ENCODE data around the gene NET1.

Gene NET1

GRCh38 chr10:5441106-5441505 lies 28.7 kb downstream of the NET1 start:
- in situ Hi-C loops (cut with MboI; ENCODE audit: low sequenced_read_pairs): no loop called here

DNA sequence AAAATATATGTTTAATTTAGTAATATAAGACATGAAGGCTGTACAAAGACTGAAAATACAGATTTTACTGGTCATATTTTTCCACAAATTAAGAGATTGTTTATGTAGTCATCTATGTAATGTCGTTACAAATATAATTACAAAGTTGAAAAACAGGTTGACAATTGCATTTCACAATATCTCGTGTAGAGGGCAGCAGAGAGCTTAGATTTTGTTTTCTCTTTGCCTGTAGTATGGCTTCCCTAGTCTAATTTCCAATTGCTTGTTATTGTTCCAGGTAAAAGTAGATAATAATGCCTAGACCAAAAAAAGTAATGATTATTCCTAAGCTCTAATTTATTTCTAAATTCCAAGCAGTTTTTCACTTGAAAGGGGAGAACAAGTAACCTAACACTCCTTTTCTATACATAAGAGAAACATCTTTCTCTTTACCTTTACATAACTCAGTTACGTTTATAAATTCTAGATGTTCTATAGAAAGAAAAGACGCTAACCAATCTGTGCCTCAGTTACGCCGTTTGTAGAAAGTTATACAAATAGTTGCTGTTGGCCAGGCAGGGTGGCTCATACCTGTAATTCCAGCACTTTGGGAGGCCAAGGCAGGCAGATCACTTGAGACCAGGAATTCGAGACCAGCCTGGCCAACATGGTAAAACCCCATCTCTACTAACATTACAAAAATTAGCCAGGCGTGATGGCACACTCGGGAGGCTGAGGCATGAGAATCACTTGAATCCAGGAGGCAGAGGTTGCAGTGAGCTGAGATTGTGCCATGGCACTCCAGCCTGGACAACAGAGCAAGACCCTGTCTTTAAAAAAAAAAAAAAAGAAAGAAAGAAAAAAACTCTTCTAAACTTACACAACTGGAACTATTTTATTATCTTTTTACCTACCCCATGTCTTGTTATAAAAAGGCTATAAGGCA lies 30.0 kb downstream of the NET1 start:
- in situ Hi-C loops (cut with MboI; ENCODE audit: low sequenced_read_pairs): no loop called here

DNA sequence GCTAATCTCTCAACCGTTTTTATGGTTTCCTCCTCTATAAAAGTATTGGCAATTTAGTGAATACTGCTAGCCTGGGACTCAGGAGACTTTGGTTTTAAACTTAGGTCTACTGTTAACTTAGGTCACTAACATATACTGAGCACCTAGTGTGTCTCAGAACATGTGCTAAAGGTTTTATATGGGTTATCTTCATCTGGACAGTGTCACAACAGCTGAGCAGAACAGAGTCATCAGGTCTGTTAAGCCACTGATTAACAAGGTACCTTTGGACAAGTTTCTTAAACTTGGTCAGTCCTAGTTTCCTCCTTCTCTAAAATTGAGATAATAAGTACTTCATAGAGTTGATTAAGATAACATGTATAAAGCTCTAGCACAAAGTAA lies 30.6 kb downstream of the NET1 start:
- in situ Hi-C loops (cut with MboI; ENCODE audit: low sequenced_read_pairs): no loop called here

GRCh38 chr10:5443429-5443828 lies 31.1 kb downstream of the NET1 start:
- in situ Hi-C loops (cut with MboI; ENCODE audit: low sequenced_read_pairs): no loop called here

- in situ Hi-C loops (cut with MboI; ENCODE audit: low sequenced_read_pairs): no loop called here
These were observed 32.6 kb downstream of the NET1 start for GRCh38 chr10:5445006-5445405.

DNA sequence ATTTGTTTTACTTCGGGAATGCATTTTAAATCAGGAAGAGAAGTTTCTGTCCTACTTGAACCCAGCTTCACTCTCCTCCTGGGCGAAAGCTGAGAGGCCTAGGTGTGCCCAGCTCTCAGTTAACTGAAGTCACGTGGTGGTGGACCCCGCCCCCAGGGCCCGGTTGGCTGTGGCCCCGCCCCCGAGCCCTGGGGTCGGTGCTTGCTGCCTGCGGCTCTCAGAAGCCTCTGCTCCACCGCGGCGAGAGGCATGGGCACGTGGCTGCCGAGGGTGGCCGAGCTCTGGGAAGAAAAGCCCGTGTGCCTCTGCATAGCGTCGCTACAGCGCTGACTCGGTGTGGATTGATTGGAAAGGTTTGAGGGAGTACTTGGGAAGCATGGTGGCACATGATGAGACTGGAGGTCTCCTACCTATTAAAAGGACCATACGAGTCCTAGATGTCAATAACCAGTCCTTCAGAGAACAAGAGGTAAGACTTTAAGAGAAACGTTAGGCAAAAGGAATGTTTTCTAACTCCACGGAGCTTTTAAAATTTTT lies 34.1 kb downstream of the NET1 start:
- in situ Hi-C loops (cut with MboI; ENCODE audit: low sequenced_read_pairs): no loop called here

DNA sequence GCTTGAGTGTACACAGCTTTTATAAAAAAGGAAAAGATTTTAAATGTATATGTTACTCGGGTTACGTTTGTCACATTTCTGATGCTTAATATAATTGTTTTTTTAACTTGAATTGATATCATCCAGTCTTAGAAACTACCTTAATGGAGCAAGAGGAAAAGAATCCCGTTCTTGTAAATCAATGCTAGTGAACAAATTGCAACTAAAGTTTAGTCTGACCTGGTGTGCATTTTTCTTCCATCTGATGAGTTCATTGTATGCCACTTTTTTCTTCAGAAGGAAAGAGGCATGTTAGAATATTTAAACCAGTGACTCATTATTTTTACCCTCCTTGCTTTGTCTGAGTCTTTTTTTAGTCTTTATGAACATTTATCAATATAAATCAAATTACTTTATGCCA lies 34.7 kb downstream of the NET1 start:
- in situ Hi-C loops (cut with MboI; ENCODE audit: low sequenced_read_pairs): no loop called here

- in situ Hi-C loops (cut with MboI; ENCODE audit: low sequenced_read_pairs): no loop called here
These were observed 35.3 kb downstream of the NET1 start for GRCh38 chr10:5447611-5448071.

DNA sequence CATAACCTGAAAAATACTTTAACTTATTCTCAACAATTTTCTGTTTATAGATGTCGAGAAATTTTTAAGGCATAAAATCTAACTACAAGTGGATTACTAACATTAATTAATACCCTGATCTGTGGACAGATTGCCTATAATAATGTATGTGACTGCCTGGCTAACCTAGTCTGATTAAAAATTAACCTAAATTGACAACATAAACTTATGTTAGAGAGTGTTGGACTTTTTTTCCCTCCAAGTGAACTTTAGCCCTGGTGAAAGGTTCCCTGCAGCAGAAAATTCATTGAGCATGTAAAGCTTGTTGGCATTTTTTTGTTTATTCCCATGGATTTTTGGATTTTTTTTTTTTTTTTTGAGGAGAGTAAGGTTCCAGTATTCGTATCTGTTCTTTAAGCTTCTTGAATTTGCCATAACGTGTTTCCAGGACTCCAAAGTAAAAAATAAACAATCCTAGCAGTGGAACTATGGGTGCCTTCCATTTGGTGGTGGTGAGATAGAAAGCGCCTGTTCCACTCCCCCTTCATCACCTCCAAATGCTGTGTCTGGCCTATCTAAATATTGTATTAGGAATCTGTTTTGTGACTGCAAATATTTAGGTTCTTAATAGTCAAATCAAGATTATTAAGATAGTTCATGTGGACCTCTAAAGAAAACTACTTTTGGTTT lies 36.1 kb downstream of the NET1 start:
- in situ Hi-C loops (cut with MboI; ENCODE audit: low sequenced_read_pairs): no loop called here

- in situ Hi-C loops (cut with MboI; ENCODE audit: low sequenced_read_pairs): no loop called here
These were observed 36.9 kb downstream of the NET1 start for GRCh38 chr10:5449227-5449626.

GRCh38 chr10:5449823-5450222 lies 37.5 kb downstream of the NET1 start:
- in situ Hi-C loops (cut with MboI; ENCODE audit: low sequenced_read_pairs): no loop called here

DNA sequence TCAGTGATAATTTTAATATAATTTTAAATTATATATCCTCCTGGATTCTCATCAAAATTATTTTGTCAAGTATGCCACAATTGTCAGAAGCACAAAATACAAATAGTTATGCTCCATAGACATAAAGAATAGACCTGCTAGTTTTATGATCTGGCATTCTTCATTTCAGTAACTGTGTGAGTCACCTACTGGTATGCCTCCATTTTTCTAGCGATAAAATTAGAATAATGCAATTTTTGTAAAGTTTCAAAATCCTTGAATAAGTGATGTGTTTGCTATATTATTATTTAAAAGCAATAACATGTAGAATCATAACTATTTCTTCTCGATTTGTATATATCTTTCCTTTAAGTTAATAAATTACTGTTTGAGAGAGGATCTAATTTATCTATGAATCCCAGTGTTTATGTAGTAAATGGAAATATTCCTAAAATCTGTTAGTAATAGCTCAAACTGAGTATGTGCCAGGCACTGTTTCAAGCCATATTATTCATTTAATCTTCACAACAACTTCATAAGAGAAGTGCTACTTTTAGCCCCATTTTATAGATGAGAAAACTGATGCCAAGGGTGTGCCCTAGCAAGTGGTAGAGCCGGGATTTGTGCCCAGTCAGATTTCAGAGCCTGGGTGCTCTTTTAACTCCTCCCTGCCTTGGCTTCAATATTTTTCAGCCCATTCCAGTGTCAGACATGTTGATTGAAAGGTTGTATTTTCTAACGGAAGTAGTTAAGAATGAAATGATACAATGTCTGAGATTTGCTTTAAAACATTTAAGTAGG lies 38.4 kb downstream of the NET1 start:
- in situ Hi-C loops (cut with MboI; ENCODE audit: low sequenced_read_pairs): no loop called here

DNA sequence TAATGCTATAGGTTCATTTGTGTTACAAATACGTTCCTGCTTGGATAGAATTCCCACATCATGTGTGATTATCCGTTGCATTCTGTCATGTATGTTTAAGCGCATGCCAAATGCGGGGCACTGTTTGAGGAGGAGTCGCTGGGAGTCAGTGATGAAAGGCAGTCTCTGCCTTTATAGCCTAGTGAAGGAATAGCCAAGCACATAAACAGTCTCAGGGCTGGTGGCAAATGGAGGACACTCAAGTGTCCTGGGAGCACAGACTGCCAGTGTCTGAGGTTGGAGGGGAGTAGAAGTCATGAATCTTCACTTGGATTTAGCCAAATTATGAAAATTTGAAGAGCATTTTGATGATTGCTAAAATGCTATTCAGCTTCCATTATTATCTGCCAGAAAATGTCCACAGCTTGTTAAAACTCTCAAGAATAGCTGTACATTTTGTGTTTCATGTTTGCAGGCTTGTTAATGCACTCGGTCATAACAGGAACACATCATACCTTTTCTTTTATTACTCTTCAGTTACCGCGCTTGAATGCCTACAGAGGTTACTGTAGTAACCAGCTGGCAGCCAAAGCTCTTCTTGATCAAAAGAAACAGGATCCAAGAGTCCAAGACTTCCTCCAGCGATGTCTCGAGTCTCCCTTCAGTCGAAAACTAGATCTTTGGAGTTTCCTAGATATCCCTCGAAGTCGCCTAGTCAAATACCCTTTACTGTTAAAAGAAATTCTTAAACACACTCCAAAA lies 41.6 kb downstream of the NET1 start:
- in situ Hi-C loops (cut with MboI; ENCODE audit: low sequenced_read_pairs): no loop called here

DNA sequence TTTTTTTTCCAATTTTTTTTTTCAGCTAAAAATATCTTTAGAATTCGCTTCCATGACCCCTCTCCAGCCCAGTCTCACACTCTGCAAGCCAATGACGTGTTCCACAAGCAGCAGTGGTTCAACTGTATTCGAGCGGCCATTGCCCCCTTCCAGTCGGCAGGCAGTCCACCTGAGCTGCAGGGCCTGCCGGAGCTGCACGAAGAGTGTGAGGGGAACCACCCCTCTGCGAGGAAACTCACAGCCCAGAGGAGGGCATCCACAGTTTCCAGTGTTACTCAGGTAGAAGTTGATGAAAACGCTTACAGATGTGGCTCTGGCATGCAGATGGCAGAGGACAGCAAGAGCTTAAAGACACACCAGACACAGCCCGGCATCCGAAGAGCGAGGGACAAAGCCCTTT lies 44.2 kb downstream of the NET1 start:
- in situ Hi-C loops (cut with MboI; ENCODE audit: low sequenced_read_pairs): no loop called here

DNA sequence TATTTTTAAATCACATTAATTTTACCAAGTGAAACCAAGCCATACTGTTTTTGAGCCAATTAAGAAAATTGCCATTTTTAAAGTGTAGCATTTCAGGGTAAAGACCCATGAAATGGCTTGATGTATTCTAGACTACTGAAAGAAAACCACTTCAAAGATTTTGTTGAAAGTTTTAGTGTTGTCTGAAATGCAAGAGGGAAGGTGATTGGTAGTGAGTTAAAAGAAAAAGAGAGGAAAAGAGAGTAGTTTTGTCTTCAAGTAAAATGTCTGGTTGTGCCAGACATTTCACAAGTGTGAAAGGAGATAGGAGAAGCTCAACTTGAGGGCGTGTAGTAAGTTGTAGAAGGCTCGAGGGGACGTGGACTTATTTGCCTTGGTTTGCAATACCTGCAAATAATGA lies 45.4 kb downstream of the NET1 start:
- in situ Hi-C loops (cut with MboI; ENCODE audit: low sequenced_read_pairs): no loop called here

- in situ Hi-C loops (cut with MboI; ENCODE audit: low sequenced_read_pairs): no loop called here
These were observed 46.1 kb downstream of the NET1 start for GRCh38 chr10:5458425-5458824.

- in situ Hi-C loops (cut with MboI; ENCODE audit: low sequenced_read_pairs): no loop called here
These were observed 46.8 kb downstream of the NET1 start for GRCh38 chr10:5458949-5459747.

DNA sequence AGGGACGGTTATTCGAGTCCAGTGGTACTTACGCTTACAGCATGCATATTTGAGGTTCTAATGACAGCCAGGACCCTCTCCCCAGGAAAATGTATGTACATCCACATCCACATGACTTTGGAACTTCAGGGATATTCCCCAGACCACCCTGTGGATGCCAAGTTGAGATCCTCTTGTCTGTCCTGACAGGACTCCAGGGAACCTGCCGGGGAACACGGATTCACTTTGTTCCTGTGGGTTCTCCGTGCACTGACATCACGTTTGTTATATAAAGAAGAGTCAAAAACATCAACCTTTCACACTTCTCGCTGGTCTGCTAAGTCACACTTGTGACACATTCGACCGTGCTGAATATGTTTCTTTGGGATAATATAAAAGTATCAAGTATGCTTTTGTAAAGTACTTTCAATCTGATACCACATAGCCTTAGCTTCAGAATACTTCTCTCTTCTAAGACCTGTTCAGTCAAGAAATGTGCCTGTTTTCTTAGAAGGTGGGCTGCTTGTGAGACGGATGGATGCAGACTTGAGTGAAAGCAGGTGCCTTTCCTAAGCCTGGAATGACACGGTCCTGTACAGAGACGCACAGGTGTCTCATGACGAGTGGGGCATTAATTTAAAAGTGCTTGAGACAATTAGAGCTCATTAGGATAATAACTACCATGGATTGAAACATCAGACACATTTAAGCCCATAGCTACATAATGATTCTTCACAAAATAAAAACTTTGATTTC lies 48.3 kb downstream of the NET1 start:
- in situ Hi-C loops (cut with MboI; ENCODE audit: low sequenced_read_pairs): no loop called here

- in situ Hi-C loops (cut with MboI; ENCODE audit: low sequenced_read_pairs): no loop called here
These were observed 48.8 kb downstream of the NET1 start for GRCh38 chr10:5461203-5461588.
